KMS-11 (cell line): ENCODE data around the gene SLC28A3.

ENCODE experiments used
- H2AFZ ChIP-seq: fragments of 200-600 bp; sonication (generic); 2 replicates; pipeline ENCODE4 v1.6.1; 2016; ENCODE audit warnings: antibody characterized with exemption, mixed run types, low read depth
- H3K27ac ChIP-seq: fragments of 200-600 bp; sonication (generic); 2 replicates; pipeline ENCODE4 v1.6.1; 2016; ENCODE audit warnings: mild to moderate bottlenecking, mixed run types
- H3K27me3 ChIP-seq: fragments of 200-600 bp; sonication (generic); 2 replicates; pipeline ENCODE4 v1.6.1; 2017; ENCODE audit warnings: mild to moderate bottlenecking, low read depth, mixed run types, moderate library complexity; ENCODE audit not compliant: insufficient read depth
- H3K36me3 ChIP-seq: fragments of 200-600 bp; sonication (generic); 2 replicates; pipeline ENCODE4 v1.6.1; 2017; ENCODE audit warnings: mild to moderate bottlenecking, mixed run types; ENCODE audit not compliant: insufficient read depth
- H3K4me1 ChIP-seq: fragments of 200-600 bp; sonication (generic); 2 replicates; pipeline ENCODE4 v1.6.1; 2016; ENCODE audit warnings: mild to moderate bottlenecking, low read depth, mixed run types; ENCODE audit not compliant: poor library complexity, severe bottlenecking
- H3K4me2 ChIP-seq: fragments of 200-600 bp; sonication (generic); 2 replicates; pipeline ENCODE4 v1.7.0; 2016; ENCODE audit warnings: mild to moderate bottlenecking, mixed run types
- H3K4me3 ChIP-seq: fragments of 200-600 bp; sonication (generic); IDR thresholded peaks from 2 replicates; pipeline ENCODE4 v1.6.1; 2017; ENCODE audit warnings: low read depth, low read length, mixed read lengths; ENCODE audit not compliant: insufficient read depth
- H3K79me2 ChIP-seq: fragments of 200-600 bp; sonication (generic); 2 replicates; pipeline ENCODE4 v1.6.1; 2016; ENCODE audit warnings: low read depth, mixed run types; ENCODE audit not compliant: insufficient read depth
- H3K9ac ChIP-seq: fragments of 200-600 bp; sonication (generic); 2 replicates; pipeline ENCODE4 v1.6.1; 2016; ENCODE audit warnings: mild to moderate bottlenecking, mixed run types
- H4K20me1 ChIP-seq: fragments of 200-600 bp; sonication (generic); 2 replicates; pipeline ENCODE4 v1.6.1; 2016; ENCODE audit warnings: mild to moderate bottlenecking, mixed run types; ENCODE audit not compliant: insufficient read depth
- TF ChIP-seq, protein P1 (sequence below): fragments of 200-600 bp; sonication (generic); conservative IDR thresholded peaks from 2 replicates; pipeline ENCODE4 v1.6.1; 2017; ENCODE audit warnings: low read depth, mild to moderate bottlenecking, antibody characterized with exemption, low read length, moderate library complexity, mixed read lengths

SLC28A3 gene

GRCh38 chr9:84331119-84331809 lies 9.3 kb downstream of the SLC28A3 start:
- no peaks in the 10 kb centered on the region for H3K79me2 ChIP-seq
- H3K4me3 ChIP-seq = no peak overlapping the region
- H2AFZ ChIP-seq = no peak overlapping the region
- no peaks in the 10 kb centered on the region for H3K36me3 ChIP-seq
- H3K4me2 ChIP-seq = no peak overlapping the region
- no peak overlapping the region for H3K27ac ChIP-seq
- no peak overlapping the region for H3K9ac ChIP-seq
- TF ChIP-seq, protein P1, sequence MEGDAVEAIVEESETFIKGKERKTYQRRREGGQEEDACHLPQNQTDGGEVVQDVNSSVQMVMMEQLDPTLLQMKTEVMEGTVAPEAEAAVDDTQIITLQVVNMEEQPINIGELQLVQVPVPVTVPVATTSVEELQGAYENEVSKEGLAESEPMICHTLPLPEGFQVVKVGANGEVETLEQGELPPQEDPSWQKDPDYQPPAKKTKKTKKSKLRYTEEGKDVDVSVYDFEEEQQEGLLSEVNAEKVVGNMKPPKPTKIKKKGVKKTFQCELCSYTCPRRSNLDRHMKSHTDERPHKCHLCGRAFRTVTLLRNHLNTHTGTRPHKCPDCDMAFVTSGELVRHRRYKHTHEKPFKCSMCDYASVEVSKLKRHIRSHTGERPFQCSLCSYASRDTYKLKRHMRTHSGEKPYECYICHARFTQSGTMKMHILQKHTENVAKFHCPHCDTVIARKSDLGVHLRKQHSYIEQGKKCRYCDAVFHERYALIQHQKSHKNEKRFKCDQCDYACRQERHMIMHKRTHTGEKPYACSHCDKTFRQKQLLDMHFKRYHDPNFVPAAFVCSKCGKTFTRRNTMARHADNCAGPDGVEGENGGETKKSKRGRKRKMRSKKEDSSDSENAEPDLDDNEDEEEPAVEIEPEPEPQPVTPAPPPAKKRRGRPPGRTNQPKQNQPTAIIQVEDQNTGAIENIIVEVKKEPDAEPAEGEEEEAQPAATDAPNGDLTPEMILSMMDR = no peak
- 0 out of 2 replicates have a peak, but pooled peaks cover 4% of the 10 kb centered on the region for H3K27me3 ChIP-seq
- no peaks in the 10 kb centered on the region for H3K4me1 ChIP-seq
- H4K20me1 ChIP-seq = no peaks in the 10 kb centered on the region

DNA sequence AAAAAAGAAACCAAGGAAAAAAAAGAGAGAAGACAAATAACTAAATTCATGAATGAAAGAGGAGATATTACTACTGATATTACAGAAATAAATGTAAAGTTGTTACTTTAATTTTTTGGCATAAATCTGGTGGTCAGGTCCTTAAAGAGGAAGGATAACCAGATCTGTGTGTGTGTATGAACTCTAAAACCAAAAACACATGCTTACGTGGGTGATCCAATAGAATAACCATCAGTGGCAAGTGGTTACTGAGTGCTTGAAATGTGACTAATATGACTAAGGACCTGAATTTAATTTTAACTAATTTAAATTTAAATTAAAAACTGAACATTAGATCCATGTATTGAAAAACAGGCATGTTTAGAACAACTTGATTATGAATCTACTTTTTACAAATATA lies 10.3 kb downstream of the SLC28A3 start:
- no peak overlapping the region for H3K4me2 ChIP-seq
- TF ChIP-seq, protein P1 = no peak

DNA sequence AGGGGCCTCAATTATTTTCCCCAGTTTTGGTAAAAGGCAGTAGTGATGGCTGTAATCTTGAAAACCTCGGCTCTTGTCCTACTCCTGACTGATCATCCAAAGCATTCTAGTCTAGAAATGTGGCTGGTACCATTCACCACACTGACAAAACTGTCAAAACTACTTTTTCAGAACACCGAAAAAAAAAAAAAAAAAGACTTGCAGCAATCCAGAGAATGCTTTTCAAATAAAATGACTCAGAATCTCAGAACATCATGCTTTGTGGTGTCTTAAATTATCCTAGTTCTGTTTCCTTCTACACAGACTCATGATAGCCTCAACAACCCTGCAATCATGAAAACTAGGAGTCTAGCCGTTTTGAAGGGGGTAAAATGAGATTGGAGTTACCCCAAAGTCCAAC lies 13.4 kb downstream of the SLC28A3 start:
- H3K36me3 ChIP-seq = no peaks in the 10 kb centered on the region
- no peaks in the 10 kb centered on the region for H4K20me1 ChIP-seq
- no peak overlapping the region for H3K4me3 ChIP-seq
- TF ChIP-seq, protein P1 = no peak
- H3K4me2 ChIP-seq = no peak overlapping the region
- H3K27me3 ChIP-seq = 0 out of 2 replicates have a peak, but pooled peaks cover 4% of the 10 kb centered on the region
- H3K9ac ChIP-seq = no peak overlapping the region
- H3K4me1 ChIP-seq = no peaks in the 10 kb centered on the region
- H3K79me2 ChIP-seq = no peaks in the 10 kb centered on the region
- no peak overlapping the region for H3K27ac ChIP-seq
- no peak overlapping the region for H2AFZ ChIP-seq

More for the DNA sequence above, 10.3 kb downstream of the SLC28A3 start:
- H3K36me3 ChIP-seq = no peaks in the 10 kb centered on the region
- no peaks in the 10 kb centered on the region for H4K20me1 ChIP-seq
- no peak overlapping the region for H3K27ac ChIP-seq
- H3K27me3 ChIP-seq = 0 out of 2 replicates have a peak, but pooled peaks cover 4% of the 10 kb centered on the region
- no peak overlapping the region for H3K4me3 ChIP-seq
- no peak overlapping the region for H3K9ac ChIP-seq
- no peaks in the 10 kb centered on the region for H3K79me2 ChIP-seq
- no peak overlapping the region for H2AFZ ChIP-seq
- no peaks in the 10 kb centered on the region for H3K4me1 ChIP-seq

DNA sequence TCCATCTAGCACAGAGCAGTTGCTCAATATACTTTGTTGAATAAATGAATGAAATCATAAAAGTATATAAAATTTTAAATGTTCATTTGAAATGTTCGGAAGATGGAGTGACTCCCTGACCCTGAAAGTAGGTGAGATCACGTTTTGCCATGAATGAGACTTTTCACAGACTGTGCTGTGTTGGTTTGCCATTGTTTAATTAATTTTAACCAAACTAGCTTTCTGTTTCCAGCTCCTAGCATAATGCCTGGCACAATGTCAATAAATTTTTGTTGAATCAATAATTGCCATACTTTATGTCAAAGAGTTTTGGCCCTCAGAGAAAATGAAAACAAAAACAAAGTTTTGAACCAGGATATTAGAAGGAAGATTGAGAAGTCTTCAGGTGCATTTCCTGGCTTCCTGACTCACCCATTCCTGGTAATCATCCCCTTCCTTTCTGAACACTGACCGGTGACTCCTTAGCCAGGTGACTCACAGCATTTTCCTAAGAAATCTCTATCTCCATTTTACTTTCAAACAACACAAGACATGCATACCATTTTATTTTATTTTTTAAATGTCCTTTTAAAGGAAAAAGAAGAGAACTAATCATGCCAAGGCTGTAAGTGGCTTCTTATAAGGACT lies 15.1 kb downstream of the SLC28A3 start:
- TF ChIP-seq, protein P1 = no peak
- Histone ChIP-seq H3K27me3 (0 out of 2 replicates have a peak, but pooled peaks cover 4% of the 10 kb centered on the region), H3K4me2 (no peak overlapping the region), H3K79me2 (no peaks in the 10 kb centered on the region), H3K27ac (no peak overlapping the region), H2AFZ (no peak overlapping the region), H3K4me3 (no peak overlapping the region), H3K9ac (no peak overlapping the region), H4K20me1 (no peaks in the 10 kb centered on the region), H3K36me3 (no peaks in the 10 kb centered on the region), H3K4me1 (no peaks in the 10 kb centered on the region)
